HepG2 (cell line): ENCODE measurements around the gene ITCH. TPM values are rescaled to one million over a fixed set of nuclear protein-coding genes. Genes with fewer than 3 reads are reported as not detected.

Source experiments
- AHR ChIP-seq: IDR thresholded peaks from 2 replicates; pipeline ENCODE4 v1.6.1; 2018; ENCODE audit warnings: missing genetic modification reagents, missing compliant biosample characterization
- ATF4 ChIP-seq, 2 experiments: fragments of 450-650 bp in 1 of 2; sonication (generic) in 1 of 2; formaldehyde crosslinking; IDR thresholded peaks; 2 replicates each; pipeline versions ENCODE4 v1.5.0 to v1.8.0; 2020 to 2022; ENCODE audit warnings: mild to moderate bottlenecking in 1 of 2, missing genetic modification reagents in 1 of 2
- CHD4 ChIP-seq: fragments of 200-600 bp; sonication (generic); IDR thresholded peaks from 2 replicates; pipeline ENCODE4 v1.7.0; 2017; ENCODE audit warnings: mild to moderate bottlenecking, low read length, borderline replicate concordance
- IKZF1 ChIP-seq: fragments of 450-650 bp; IDR thresholded peaks from 2 replicates; pipeline ENCODE4 v1.7.1; 2016
- IRX3 ChIP-seq: sonication (generic); formaldehyde crosslinking; IDR thresholded peaks from 2 replicates; pipeline ENCODE4 v1.8.1; 2023; ENCODE audit warnings: mild to moderate bottlenecking, low read depth, missing genetic modification reagents, borderline replicate concordance
- KDM5A ChIP-seq: fragments of 200-600 bp; sonication (generic); IDR thresholded peaks from 2 replicates; pipeline ENCODE4 v1.7.0; 2018; ENCODE audit warnings: antibody characterized with exemption, mild to moderate bottlenecking, low read length, borderline replicate concordance
- MAFK ChIP-seq, 2 experiments: IDR thresholded peaks in 1 of 2; conservative IDR thresholded peaks in 1 of 2; 2 replicates each; pipeline ENCODE4 v1.6.1; 2011; ENCODE audit warnings: improper control_type of control experiment in 2 of 2, low read length in 2 of 2
- MXD3 ChIP-seq: IDR thresholded peaks from 2 replicates; pipeline ENCODE4 v1.6.1; 2016; ENCODE audit warnings: mild to moderate bottlenecking, missing biosample characterization, missing genetic modification reagents
- SALL2 ChIP-seq: sonication (generic); formaldehyde crosslinking; IDR thresholded peaks from 2 replicates; pipeline ENCODE4 v1.8.1; 2023; ENCODE audit warnings: mild to moderate bottlenecking, missing genetic modification reagents, inconsistent platforms
- SAP130 ChIP-seq: IDR thresholded peaks from 2 replicates; pipeline ENCODE4 v1.6.1; 2016; ENCODE audit warnings: low read depth
- SKI ChIP-seq: fragments of 450-650 bp; IDR thresholded peaks from one replicate; pipeline ENCODE4 v1.6.1; 2018; ENCODE audit warnings: mild to moderate bottlenecking; ENCODE audit not compliant: partially characterized antibody
- YEATS4 ChIP-seq: sonication (generic); formaldehyde crosslinking; IDR thresholded peaks from 2 replicates; pipeline ENCODE4 v1.4.0; 2020; ENCODE audit warnings: missing genetic modification reagents, borderline replicate concordance
- ZFP1 ChIP-seq: IDR thresholded peaks from 2 replicates; pipeline ENCODE4 v1.6.1; 2016
- ZMYM2 ChIP-seq: sonication (generic); formaldehyde crosslinking; IDR thresholded peaks from 2 replicates; pipeline ENCODE4 v1.8.0; 2022; ENCODE audit warnings: mild to moderate bottlenecking, missing genetic modification reagents
- ZNF276 ChIP-seq: sonication (generic); formaldehyde crosslinking; IDR thresholded peaks from 2 replicates; pipeline ENCODE4 v1.4.0; 2020; ENCODE audit warnings: mild to moderate bottlenecking, low read depth, missing genetic modification reagents
- ZNF292 ChIP-seq: sonication (generic); formaldehyde crosslinking; IDR thresholded peaks from 2 replicates; pipeline ENCODE4 v1.8.1; 2022; ENCODE audit warnings: mild to moderate bottlenecking, low read depth, missing genetic modification reagents, borderline replicate concordance
- ZNF503 ChIP-seq: sonication (generic); formaldehyde crosslinking; IDR thresholded peaks from 2 replicates; pipeline ENCODE4 v1.4.0; 2020; ENCODE audit warnings: missing genetic modification reagents
- ZNF543 ChIP-seq: sonication (generic); formaldehyde crosslinking; IDR thresholded peaks from 2 replicates; pipeline ENCODE4 v1.4.0; 2020; ENCODE audit warnings: mild to moderate bottlenecking, missing genetic modification reagents
- ZNF547 ChIP-seq: sonication (generic); formaldehyde crosslinking; IDR thresholded peaks from 2 replicates; pipeline ENCODE4 v1.5.1; 2020; ENCODE audit warnings: mild to moderate bottlenecking, missing genetic modification reagents
- ZNF562 ChIP-seq: sonication (generic); formaldehyde crosslinking; IDR thresholded peaks from 2 replicates; pipeline ENCODE4 v1.8.0; 2022; ENCODE audit warnings: missing genetic modification reagents, borderline replicate concordance
- ZNF598 ChIP-seq: sonication (generic); formaldehyde crosslinking; IDR thresholded peaks from 2 replicates; pipeline ENCODE4 v1.5.1; 2020; ENCODE audit warnings: mild to moderate bottlenecking, missing genetic modification reagents, borderline replicate concordance
- ZNF777 ChIP-seq: sonication (generic); formaldehyde crosslinking; IDR thresholded peaks from 2 replicates; pipeline ENCODE4 v1.4.0; 2020; ENCODE audit warnings: missing genetic modification reagents
- ZSCAN31 ChIP-seq: sonication (generic); formaldehyde crosslinking; IDR thresholded peaks from 2 replicates; pipeline ENCODE4 v1.5.0; 2020; ENCODE audit warnings: low read depth, mild to moderate bottlenecking, missing genetic modification reagents
- polyA plus RNA-seq, 8 experiments: library from polyadenylated mRNA; depleted of rRNA in 3 of 8; stranded (reverse) in 7 of 8; unstranded in 1 of 8; fragments of >200 nt; fragmentation: Illumina TruSeq in 4 of 8; extraction: Trizol in 4 of 8; gene quantifications; 2 replicates each; pipeline versions ENCODE4 v1.2.1 to v1.2.3, GENCODE V29; 2011 to 2016; ENCODE audit warnings: low read depth in 4 of 8, missing spikeins in 1 of 8, mixed read lengths in 1 of 8; ENCODE audit not compliant: insufficient read depth in 1 of 8
- total RNA-seq, 5 experiments: library from RNA; depleted of rRNA; stranded (reverse); fragments of >200 nt; fragmentation: Illumina TruSeq; extraction: Trizol; gene quantifications; 2 replicates each; pipeline ENCODE4 v1.2.3, GENCODE V29; 2016; ENCODE audit warnings: low read depth in 1 of 5
- TF ChIP-seq, protein P1 (sequence below): sonication (generic); formaldehyde crosslinking; IDR thresholded peaks from 2 replicates; pipeline ENCODE4 v1.5.1; 2020; ENCODE audit warnings: mild to moderate bottlenecking, moderate library complexity, missing genetic modification reagents

Gene ITCH
- total and polyA plus RNA-seq, 2 of the 13 experiments (the other 11 are each of a cell fraction or from before 2014, with no cell fraction given): 20.5 to 112 TPM

DNA sequence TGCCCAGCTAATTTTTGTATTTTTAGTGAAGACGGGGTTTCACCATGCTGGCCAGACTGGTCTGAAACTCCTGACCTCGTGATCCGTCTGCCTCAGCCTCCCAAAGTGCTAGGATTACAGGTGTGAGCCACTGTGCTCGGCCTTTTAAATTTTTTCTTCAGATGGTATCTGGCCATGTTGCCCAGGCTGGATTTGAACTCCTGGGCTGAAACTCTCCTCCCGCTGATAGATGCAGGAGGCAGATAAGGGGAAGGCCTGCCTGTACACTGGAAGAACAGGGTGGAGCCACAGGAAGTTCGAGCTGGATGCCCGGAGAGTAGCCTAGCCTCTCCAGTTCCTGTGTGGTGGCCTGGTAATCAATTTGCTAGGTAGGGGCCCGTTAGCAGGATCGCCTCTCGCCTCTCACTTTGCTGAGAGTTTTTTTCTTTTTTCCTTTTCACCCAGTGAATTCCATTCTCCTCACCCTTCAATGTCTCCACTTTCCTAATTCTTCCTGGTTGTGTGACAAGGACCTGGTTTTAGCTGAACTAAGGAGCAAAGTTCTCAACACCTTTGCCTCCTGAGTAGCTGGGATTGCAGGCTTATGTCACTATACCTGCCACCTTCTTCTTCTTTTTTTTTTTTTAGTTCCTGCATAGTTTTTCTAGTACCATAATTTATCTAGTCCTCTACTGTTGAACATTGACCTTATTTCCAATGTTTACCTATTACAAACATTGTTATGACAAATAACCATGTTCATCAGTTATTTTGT, 19.4 kb upstream of the ITCH start (continued):
- peak; percentile 86; the same call in 1 of the 2 replicates for TF ChIP-seq ZMYM2 (CRISPR knock-in tag)
- no peak for TF ChIP-seq ZNF292 (CRISPR knock-in tag)
- TF ChIP-seq ZNF562 (CRISPR knock-in tag): no peak
- no peak for TF ChIP-seq ZSCAN31 (CRISPR knock-in tag)
- TF ChIP-seq ZNF543 (CRISPR knock-in tag): 0 out of 2 replicates have a peak, but pooled peaks have one; percentile 33
- no peak for TF ChIP-seq MXD3 (CRISPR knock-in tag)
- TF ChIP-seq ZNF598 (CRISPR knock-in tag): no peak
- no peak for TF ChIP-seq KDM5A
- TF ChIP-seq, protein P1, sequence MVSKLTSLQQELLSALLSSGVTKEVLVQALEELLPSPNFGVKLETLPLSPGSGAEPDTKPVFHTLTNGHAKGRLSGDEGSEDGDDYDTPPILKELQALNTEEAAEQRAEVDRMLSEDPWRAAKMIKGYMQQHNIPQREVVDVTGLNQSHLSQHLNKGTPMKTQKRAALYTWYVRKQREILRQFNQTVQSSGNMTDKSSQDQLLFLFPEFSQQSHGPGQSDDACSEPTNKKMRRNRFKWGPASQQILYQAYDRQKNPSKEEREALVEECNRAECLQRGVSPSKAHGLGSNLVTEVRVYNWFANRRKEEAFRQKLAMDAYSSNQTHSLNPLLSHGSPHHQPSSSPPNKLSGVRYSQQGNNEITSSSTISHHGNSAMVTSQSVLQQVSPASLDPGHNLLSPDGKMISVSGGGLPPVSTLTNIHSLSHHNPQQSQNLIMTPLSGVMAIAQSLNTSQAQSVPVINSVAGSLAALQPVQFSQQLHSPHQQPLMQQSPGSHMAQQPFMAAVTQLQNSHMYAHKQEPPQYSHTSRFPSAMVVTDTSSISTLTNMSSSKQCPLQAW (CRISPR knock-in tag): peak; percentile 65; the same call in 1 of the 2 replicates
- TF ChIP-seq SALL2: peak; percentile 40; the same call in 1 of the 2 replicates
- TF ChIP-seq ZNF276 (CRISPR knock-in tag): 0 out of 2 replicates have a peak, but pooled peaks have one; percentile 32
- no peak for TF ChIP-seq ZFP1 (CRISPR knock-in tag)
- no peak for TF ChIP-seq ATF4 (CRISPR knock-in tag; IDR thresholded peaks at IDR 0.05)
- TF ChIP-seq ZNF777: 0 out of 2 replicates have a peak, but pooled peaks have one; percentile 48
- no peak for TF ChIP-seq AHR (CRISPR knock-in tag)
- no peak for TF ChIP-seq SAP130 (CRISPR knock-in tag)
- peak; percentile 39; the same call in 1 of the 2 replicates for TF ChIP-seq YEATS4
- TF ChIP-seq SKI: no peak
- TF ChIP-seq MAFK (conservative IDR thresholded peaks at IDR 0.05 in 1 of 2, IDR thresholded peaks at IDR 0.05 in 1 of 2; ENCODE audit: low read length in 2 of 2): no peak
- TF ChIP-seq ZNF547 (CRISPR knock-in tag): no peak
- no peak for TF ChIP-seq ZNF503 (CRISPR knock-in tag)
- no peak for TF ChIP-seq IKZF1
- no peak for TF ChIP-seq CHD4
- TF ChIP-seq IRX3: no peak
